ENCODE results near the gene HLF. TPM values are rescaled to one million over a fixed set of nuclear protein-coding genes. Genes with fewer than 3 reads are reported as not detected.
A peak's percentile ranks its signal among the peaks of the same experiment; 100 is the strongest.

Gene HLF
- total RNA-seq, 2 experiments from 2014 or later = 0.19 to 0.32 TPM

DNA sequence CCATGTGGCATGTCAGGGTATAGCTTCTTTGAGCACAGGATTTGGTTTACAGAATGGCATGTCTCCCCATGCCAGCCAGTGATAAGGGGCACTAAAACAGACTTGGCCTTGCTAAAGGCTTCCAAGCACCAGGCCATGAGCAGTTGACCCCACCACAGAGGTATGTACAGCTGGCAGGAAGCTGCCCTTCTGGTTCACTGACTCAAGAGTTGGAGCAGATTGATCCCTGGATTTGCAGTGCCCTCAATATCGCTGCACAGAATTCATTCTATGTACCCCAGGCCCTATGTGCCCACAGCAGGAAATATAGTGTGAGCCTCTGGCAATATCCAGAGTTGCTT is 24.3 kb downstream of the HLF start:
- Mint-ChIP-seq H3K9me3 (no peaks in the 10 kb centered on the region), H3K36me3 (no peaks in the 10 kb centered on the region), H3K27me3 (no peaks in the 10 kb centered on the region), H3K4me3 (no peak overlapping the region), H3K27ac (no peak overlapping the region), H3K4me1 (peaks cover 4% of the 10 kb centered on the region)
- DNase-seq = no peak

DNA sequence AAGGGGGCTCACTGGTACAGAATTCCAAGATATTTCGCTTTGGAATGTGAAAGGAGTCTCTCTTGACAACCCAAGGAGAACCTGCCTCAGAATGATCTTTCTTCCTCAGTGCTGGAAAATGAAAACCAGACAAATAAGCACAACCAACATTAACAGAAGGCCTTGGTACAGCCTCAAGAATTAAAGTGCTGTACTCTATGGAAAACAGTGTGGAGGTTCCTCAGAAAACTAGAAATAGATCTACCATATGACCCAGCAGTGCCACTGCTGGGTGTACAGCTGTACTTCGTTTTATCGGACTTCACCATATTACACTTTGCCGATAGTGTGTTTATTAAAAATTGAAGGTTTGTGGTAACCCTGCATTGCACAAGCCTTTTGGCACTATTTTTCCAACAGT is 25.2 kb downstream of the HLF start:
- H3K27ac Mint-ChIP-seq = no peak overlapping the region
- no peaks in the 10 kb centered on the region for H3K27me3 Mint-ChIP-seq

DNA sequence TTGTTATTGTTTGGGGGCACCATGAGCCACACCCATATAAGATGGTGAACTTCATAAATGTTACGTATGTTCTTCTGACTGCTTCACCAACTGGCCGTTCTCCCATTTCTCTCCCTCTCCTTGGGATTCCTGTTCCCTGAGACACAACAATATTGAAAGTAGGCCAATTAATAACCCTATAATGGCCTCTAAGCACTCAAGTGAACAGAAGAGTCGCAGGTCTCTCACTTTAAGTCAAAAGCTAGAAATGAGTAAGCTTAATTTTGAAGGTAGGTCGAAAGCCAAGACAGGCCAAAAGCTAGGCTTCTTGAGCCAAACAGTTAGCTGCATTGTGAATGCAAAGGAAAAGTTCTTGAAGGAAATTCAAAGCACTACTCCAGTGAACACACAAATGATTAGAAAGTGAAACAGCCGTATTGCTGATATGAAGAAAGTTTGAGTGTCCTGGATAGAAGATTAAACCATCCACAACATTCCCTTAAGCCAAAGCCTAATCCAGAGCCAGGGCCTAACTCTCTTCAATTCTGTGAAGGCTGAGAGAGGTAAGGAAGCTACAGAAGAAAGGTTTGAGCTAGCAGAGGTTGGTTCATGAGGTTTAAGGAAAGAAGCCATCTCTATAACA is 25.8 kb downstream of the HLF start:
- H3K9me3 Mint-ChIP-seq = no peaks in the 10 kb centered on the region
- H3K36me3 Mint-ChIP-seq = no peaks in the 10 kb centered on the region
- no peaks in the 10 kb centered on the region for H3K27me3 Mint-ChIP-seq
- no peak overlapping the region for H3K27ac Mint-ChIP-seq
- DNase-seq = no peak
- H3K4me3 Mint-ChIP-seq = no peak overlapping the region
- H3K4me1 Mint-ChIP-seq = no peaks in the 10 kb centered on the region

More for the DNA sequence above, 25.2 kb downstream of the HLF start:
- Mint-ChIP-seq H3K4me3 (no peak overlapping the region), H3K36me3 (no peaks in the 10 kb centered on the region), H3K4me1 (no peaks in the 10 kb centered on the region), H3K9me3 (no peaks in the 10 kb centered on the region)
- DNase-seq = no peak

DNA sequence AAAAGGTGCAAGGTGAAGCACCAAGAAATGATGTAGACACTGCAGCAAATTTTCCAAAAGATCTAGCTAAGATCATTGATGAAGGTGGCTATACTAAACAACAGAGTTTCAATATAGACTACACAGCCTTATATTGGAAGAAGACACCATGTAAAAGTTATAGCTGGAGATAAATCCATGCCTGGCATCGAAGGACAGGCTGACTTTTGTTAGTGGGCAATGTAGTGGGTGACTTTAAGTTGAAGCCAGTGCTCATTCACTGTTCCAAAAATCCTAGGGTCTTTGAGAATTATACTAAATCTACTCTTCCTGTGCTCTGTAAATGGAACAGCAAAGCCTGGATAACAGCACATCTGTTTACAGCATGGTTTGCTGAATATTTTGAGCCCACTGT is 26.4 kb downstream of the HLF start:
- Mint-ChIP-seq H3K27ac (no peak overlapping the region), H3K27me3 (no peaks in the 10 kb centered on the region), H3K4me3 (no peak overlapping the region), H3K4me1 (no peaks in the 10 kb centered on the region), H3K9me3 (no peaks in the 10 kb centered on the region), H3K36me3 (no peaks in the 10 kb centered on the region)
- no peak for DNase-seq

DNA sequence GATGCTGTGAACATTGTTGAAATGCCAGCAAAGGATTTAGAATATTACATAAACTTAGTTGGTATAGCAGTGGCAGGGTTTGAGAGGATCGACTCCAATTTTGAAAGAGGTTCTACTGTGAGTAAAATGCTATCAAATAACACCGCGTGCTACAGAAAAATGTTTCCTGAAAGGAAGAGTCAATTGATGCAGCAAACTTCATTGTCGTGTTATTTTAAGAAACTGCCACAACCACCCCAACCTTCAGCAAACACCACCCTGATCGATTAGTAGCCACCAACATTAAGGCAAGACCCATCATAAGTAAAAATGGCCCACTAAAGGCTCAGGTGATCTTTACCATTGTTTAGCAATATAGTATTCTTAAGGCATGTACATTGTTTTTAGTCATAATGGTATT is 27.3 kb downstream of the HLF start:
- DNase-seq = no peak
- Mint-ChIP-seq H3K4me3 (no peak overlapping the region), H3K27ac (no peak overlapping the region), H3K9me3 (no peaks in the 10 kb centered on the region), H3K27me3 (no peaks in the 10 kb centered on the region), H3K4me1 (no peaks in the 10 kb centered on the region), H3K36me3 (no peaks in the 10 kb centered on the region)

DNA sequence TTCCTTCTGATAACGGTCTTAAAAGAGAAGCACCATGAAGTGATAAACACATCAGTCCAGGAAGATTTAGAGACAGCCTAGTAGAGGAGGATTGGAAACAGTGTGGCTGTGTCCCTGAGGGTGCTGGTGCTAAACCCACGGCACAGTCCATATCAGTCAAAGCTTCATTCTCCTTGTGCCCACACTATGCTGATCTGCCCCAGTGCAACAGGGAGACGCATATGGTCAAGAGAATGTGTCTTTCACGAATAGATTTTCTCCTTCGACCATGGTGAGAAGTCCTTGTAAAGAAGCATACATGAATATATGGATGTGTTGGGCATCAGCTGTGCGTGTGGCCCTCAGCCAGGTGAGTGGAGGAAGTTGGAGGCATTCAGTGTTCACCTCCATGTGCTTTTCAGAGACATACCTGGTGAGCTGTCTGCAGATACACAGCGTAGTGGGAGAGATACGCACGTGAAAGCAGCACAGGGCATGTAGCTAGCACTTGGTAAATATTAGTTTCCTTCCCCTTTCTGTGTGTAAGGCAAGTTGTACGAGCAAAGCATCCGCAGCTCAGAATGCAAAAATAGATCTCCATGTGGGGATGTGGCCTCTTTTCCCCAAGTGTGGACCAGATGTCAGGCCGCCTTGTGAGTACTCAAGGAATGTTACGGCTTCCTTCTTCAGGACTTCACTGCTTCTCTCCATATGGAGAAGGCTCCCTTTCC is 29.4 kb downstream of the HLF start:
- Mint-ChIP-seq H3K27me3 (no peaks in the 10 kb centered on the region), H3K4me3 (no peak overlapping the region), H3K4me1 (no peaks in the 10 kb centered on the region), H3K27ac (no peak overlapping the region), H3K36me3 (no peaks in the 10 kb centered on the region), H3K9me3 (no peaks in the 10 kb centered on the region)
- no peak for DNase-seq

DNA sequence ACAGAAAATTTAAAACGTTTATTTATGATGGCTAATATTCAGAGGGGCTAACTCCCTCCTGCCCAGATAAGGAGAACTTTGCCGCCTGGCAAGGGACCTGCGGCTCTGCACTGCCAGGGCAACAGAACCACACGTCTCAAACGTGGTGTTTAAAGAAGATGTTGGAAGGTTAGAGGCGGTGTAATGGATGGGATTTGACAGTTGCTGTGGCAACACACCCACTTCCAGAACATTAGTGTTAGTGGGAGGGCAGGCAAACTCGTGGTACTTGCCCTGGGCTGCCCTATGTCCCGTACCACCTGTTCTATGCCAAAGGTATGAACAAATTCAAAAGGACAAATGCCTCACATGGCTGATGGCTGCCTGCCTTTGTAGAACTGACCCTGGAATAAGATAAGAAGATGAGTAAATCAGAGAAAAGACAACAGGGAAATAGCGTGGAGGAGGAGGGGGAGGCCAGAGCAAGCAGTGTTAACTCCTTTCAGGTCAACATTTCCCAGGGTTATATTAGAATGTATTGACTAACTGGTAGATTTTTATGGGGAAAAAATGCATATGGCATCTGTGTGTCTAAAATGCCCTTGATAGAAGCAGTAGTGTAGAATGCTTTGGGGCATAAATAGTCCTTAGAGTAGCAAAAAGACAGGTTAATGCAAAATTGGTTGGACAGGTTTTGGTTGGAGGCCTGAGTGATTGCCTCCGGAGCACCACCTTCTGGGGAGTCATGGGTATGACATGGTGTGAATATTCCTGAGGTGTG is 30.8 kb downstream of the HLF start:
- H3K27me3 Mint-ChIP-seq = no peaks in the 10 kb centered on the region
- no peaks in the 10 kb centered on the region for H3K4me1 Mint-ChIP-seq
- DNase-seq = peak; percentile 45
- H3K27ac Mint-ChIP-seq = no peak overlapping the region
- no peaks in the 10 kb centered on the region for H3K36me3 Mint-ChIP-seq
- H3K4me3 Mint-ChIP-seq = no peak overlapping the region
- H3K9me3 Mint-ChIP-seq = no peaks in the 10 kb centered on the region

DNA sequence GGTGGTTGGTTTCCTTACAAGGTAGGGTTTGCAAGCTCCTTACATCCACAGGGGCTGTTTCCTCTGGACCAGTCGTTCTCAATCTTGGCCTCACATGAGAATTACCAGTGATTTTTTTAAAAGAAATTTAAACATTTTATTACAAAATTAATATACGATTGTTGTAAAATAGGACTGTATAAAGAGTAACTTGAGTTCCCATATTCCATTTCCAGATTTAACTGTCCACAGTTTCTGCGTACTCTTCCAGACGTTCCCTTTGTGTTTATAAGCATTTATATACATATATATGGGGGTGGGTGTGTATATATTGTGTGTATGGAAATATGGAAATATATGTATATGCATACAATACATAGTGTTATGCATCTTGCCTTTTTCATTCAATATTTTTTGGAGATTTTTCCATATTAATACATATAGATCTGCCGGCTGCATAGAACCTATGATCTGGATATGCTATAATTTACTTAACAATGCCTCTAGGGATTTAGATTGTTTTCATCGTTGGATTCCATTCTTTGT is 31.5 kb downstream of the HLF start:
- no peaks in the 10 kb centered on the region for H3K9me3 Mint-ChIP-seq
- DNase-seq = no peak
- no peaks in the 10 kb centered on the region for H3K4me1 Mint-ChIP-seq
- H3K27me3 Mint-ChIP-seq = no peaks in the 10 kb centered on the region
- no peaks in the 10 kb centered on the region for H3K36me3 Mint-ChIP-seq
- no peak overlapping the region for H3K4me3 Mint-ChIP-seq
- H3K27ac Mint-ChIP-seq = no peak overlapping the region

DNA sequence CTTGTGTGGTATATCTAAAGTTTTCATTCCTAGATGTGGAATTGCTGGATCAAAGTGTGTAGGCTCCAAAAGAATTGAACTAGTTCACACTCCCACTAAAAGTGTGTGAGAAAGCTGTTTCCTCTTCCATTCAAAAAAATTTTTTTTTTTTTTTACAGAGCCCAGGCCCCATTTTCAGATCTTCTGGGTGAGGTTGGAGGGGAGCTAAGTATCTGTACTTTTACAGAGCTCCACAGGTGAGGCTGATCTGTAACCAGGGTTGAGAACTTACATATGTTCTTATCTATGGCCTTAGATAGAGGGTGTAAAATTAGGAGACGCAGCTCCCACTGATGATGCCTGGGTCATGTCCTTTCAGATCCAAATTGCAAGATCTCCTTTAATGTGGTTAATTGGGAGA is 31.9 kb downstream of the HLF start:
- H3K4me1 Mint-ChIP-seq = no peaks in the 10 kb centered on the region
- H3K27me3 Mint-ChIP-seq = no peaks in the 10 kb centered on the region
- no peak overlapping the region for H3K4me3 Mint-ChIP-seq
- DNase-seq = no peak
- H3K36me3 Mint-ChIP-seq = no peaks in the 10 kb centered on the region
- H3K9me3 Mint-ChIP-seq = no peaks in the 10 kb centered on the region
- no peak overlapping the region for H3K27ac Mint-ChIP-seq

DNA sequence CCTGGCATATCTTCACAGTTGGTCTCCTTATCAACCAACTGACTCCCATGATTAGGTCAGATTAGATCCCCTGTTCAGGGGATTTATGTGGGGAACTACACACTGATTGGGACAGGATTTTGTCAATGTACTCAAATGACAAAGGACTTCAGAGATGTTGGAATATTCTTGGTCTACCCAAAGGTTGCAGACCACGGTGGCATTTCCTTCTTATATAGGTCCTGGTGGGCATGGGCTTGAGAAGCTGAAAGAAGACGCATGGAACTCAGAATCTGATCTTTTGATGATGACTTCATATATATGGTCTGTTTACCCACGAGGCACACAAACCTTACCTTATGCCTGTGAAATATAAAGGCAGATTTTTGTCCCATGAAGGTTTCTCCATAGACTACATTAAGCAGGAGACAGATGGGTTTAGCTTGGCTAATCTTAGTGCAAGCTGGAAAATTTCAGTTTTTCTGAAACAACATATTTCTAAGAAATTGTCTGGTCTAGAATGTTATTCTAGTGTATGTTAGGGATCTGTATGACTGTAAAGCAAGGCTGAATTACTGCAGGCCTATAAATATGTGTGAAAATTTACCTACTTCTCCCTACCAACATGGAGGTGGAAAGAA is 33.5 kb downstream of the HLF start:
- DNase-seq = no peak
- Mint-ChIP-seq H3K27ac (no peak overlapping the region), H3K4me3 (no peak overlapping the region)

DNA sequence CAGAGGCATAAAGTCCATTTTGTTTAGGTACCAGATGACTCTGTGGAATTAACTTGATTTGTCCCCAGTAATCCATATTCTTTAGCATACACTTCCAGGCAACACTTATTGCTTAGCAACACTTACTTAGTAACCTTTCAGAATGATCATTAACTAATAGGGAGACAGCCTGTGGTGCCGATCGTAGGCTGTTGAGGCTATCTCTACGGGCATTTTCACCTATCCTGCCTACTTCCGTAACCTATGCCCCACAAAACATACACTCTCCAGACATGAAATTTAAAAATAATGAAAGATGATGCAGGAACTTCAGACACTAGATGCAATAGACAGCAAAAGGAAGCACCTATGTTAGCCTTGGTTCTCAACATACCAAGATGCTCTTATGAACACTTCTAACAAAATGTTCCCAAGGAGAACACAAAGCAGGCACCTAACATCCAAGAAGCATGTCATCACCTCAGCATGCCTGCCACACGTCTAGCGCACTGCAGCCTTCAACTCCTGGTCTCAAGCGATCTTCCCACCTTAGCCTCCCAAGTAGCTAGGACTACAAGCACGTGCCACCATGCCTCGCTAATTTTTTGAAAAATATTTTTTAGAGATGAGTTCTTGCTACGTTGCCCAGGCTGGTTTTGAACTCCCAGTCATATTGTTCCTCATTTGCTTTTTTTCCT is 34.5 kb downstream of the HLF start:
- H3K27me3 Mint-ChIP-seq = no peaks in the 10 kb centered on the region
- DNase-seq = no peak
- no peaks in the 10 kb centered on the region for H3K36me3 Mint-ChIP-seq
- H3K4me1 Mint-ChIP-seq = no peaks in the 10 kb centered on the region
- H3K4me3 Mint-ChIP-seq = no peak overlapping the region
- H3K27ac Mint-ChIP-seq = no peak overlapping the region
- no peaks in the 10 kb centered on the region for H3K9me3 Mint-ChIP-seq

More for the DNA sequence above, 33.5 kb downstream of the HLF start:
- Mint-ChIP-seq H3K36me3 (no peaks in the 10 kb centered on the region), H3K4me1 (no peaks in the 10 kb centered on the region), H3K9me3 (no peaks in the 10 kb centered on the region), H3K27me3 (no peaks in the 10 kb centered on the region)

DNA sequence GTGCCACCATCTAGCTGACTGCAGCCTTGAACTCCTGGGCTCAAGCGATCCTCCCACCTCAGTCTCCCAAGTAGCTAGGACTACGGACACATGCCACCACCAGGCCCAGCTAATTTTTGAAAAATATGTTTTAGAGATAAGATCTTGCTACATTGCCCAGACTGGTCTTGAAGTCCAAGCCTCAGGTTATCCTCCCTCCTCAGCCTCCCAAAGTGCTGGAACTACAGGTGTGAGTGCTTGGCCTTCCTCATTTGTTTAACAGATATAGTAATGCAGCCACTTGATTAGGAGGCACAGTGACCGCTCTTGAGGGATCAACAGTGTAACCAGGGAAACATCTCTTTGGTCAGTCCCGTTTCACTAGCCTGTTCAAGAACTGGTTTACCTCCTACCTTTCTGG is 35.1 kb downstream of the HLF start:
- Mint-ChIP-seq H3K36me3 (no peaks in the 10 kb centered on the region), H3K27me3 (no peaks in the 10 kb centered on the region), H3K4me1 (no peaks in the 10 kb centered on the region), H3K27ac (no peak overlapping the region), H3K4me3 (no peak overlapping the region), H3K9me3 (no peaks in the 10 kb centered on the region)
- DNase-seq = no peak

DNA sequence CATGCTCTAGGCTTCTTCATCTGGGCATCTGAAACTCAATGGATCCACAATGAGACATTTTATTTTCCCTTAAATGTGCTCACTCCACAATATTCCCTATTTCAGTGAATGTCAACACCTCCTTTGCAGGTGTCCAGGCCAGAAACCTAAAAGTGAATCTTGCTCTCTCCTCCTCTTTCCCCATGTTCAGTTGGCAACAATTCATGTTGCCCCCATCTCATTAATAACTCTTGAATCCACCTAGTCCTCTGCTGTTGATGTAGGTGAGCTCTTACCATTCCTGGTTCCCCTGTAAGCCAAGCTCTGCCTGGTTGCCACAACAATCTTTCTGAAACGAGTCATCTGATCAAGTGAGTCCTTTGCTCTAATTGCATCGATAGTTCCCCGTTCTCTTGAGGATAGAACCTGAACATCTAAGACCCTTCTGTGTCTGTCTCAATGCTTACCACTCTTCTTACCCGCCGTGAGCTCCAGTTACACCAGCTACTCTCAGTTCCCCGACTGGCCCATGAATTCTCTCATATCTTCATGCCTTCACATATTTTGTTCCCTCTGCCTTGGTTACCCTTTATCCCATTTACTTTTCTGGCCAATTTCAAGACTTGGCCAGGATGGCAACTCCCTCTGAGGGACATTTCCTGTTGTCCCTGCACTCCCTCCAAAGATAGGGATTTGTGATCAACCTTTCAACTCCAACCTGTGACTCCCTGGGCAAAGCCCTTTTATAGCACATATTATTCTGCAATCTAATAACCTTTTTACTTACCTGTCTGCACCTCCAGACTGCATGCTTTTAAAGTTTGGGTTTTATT is 35.9 kb downstream of the HLF start:
- Mint-ChIP-seq H3K9me3 (no peaks in the 10 kb centered on the region), H3K4me1 (no peaks in the 10 kb centered on the region), H3K4me3 (no peak overlapping the region), H3K27ac (no peak overlapping the region), H3K27me3 (no peaks in the 10 kb centered on the region), H3K36me3 (no peaks in the 10 kb centered on the region)
- no peak for DNase-seq
